ENCODE data around the gene DNAJC18.
"Not testable (repeated sequence)": the region's sequence is repeated elsewhere in the genome, so short reads cannot be mapped to it uniquely, and the experiment has no call there.

Gene DNAJC18

GRCh38 chr5:139431706-139432105, 7.6 kb downstream of the DNAJC18 start:
- in situ Hi-C loops (cut with MboI; ENCODE audit: low sequenced_read_pairs), result no loop called here

GRCh38 chr5:139430015-139430414, 9.3 kb downstream of the DNAJC18 start:
- in situ Hi-C loops (cut with MboI; ENCODE audit: low sequenced_read_pairs), result no loop called here

- in situ Hi-C loops (cut with MboI; ENCODE audit: low sequenced_read_pairs), result no loop called here
These were observed 13.0 kb downstream of the DNAJC18 start for GRCh38 chr5:139426203-139426885.

GRCh38 chr5:139425497-139425896, 13.8 kb downstream of the DNAJC18 start:
- in situ Hi-C loops (cut with MboI; ENCODE audit: low sequenced_read_pairs), result no loop called here

- in situ Hi-C loops (cut with MboI; ENCODE audit: low sequenced_read_pairs), result no loop called here
These were observed 16.9 kb downstream of the DNAJC18 start for GRCh38 chr5:139422307-139422893.

- in situ Hi-C loops (cut with MboI; ENCODE audit: low sequenced_read_pairs), result no loop called here
These were observed 19.8 kb downstream of the DNAJC18 start for GRCh38 chr5:139419226-139420192.

- in situ Hi-C loops (cut with MboI; ENCODE audit: low sequenced_read_pairs), result no loop called here
These were observed 20.5 kb downstream of the DNAJC18 start for GRCh38 chr5:139418793-139419192.

GRCh38 chr5:139417214-139417613, 22.1 kb downstream of the DNAJC18 start:
- in situ Hi-C loops (cut with MboI; ENCODE audit: low sequenced_read_pairs), result no loop called here

GRCh38 chr5:139416651-139417050, 22.7 kb downstream of the DNAJC18 start:
- in situ Hi-C loops (cut with MboI; ENCODE audit: low sequenced_read_pairs), result no loop called here

- in situ Hi-C loops (cut with MboI; ENCODE audit: low sequenced_read_pairs), result no loop called here
These were observed 23.5 kb downstream of the DNAJC18 start for GRCh38 chr5:139415869-139416268.

GRCh38 chr5:139415221-139415861, 24.0 kb downstream of the DNAJC18 start:
- in situ Hi-C loops (cut with MboI; ENCODE audit: low sequenced_read_pairs), result no loop called here

GRCh38 chr5:139414581-139415130, 24.7 kb downstream of the DNAJC18 start:
- in situ Hi-C loops (cut with MboI; ENCODE audit: low sequenced_read_pairs), result no loop called here

GRCh38 chr5:139413963-139414362, 25.4 kb downstream of the DNAJC18 start:
- in situ Hi-C loops (cut with MboI; ENCODE audit: low sequenced_read_pairs), result no loop called here

- in situ Hi-C loops (cut with MboI; ENCODE audit: low sequenced_read_pairs), result no loop called here
These were observed 26.2 kb downstream of the DNAJC18 start for GRCh38 chr5:139413153-139413552.

- in situ Hi-C loops (cut with MboI; ENCODE audit: low sequenced_read_pairs), result no loop called here
These were observed 28.1 kb downstream of the DNAJC18 start for GRCh38 chr5:139410993-139411828.

- in situ Hi-C loops (cut with MboI; ENCODE audit: low sequenced_read_pairs), result no loop called here
These were observed 29.0 kb downstream of the DNAJC18 start for GRCh38 chr5:139410121-139410992.

GRCh38 chr5:139409116-139409515, 30.2 kb downstream of the DNAJC18 start:
- in situ Hi-C loops (cut with MboI; ENCODE audit: low sequenced_read_pairs), result not testable (repeated sequence)

GRCh38 chr5:139408191-139408590, 31.1 kb downstream of the DNAJC18 start:
- in situ Hi-C loops (cut with MboI; ENCODE audit: low sequenced_read_pairs), result no loop called here

- in situ Hi-C loops (cut with MboI; ENCODE audit: low sequenced_read_pairs), result no loop called here
These were observed 31.8 kb downstream of the DNAJC18 start for GRCh38 chr5:139407517-139407916.

Data from HL-60/S4 treated with phorbol 12-myristate 13-acetate at 8.2 ng/mL for 4 days and 3 days (cell line).